Liver (tissue), 9 donors: ENCODE data around the gene RANBP17. TPM values are rescaled to one million over a fixed set of nuclear protein-coding genes. Genes with fewer than 3 reads are reported as not detected.

Experiments
- DNase-seq: peaks from one replicate; pipeline ENCODE4 v3.0.0-alpha.2; 2017; ENCODE audit warnings: low spot score
- H3K27ac ChIP-seq, 2 donors: one replicate each; pipeline ENCODE4 v1.7.0; 2013; ENCODE audit warnings: inconsistent platforms in 2 of 2, low read length in 2 of 2, control low read depth in 1 of 2, low read depth in 1 of 2, mild to moderate bottlenecking in 1 of 2
- H3K27me3 ChIP-seq, 4 donors: one replicate each; pipeline versions ENCODE4 v1.6.1 to v1.7.0; 2013; ENCODE audit warnings: low read length in 3 of 4, inconsistent platforms in 1 of 4, mild to moderate bottlenecking in 1 of 4, moderate library complexity in 1 of 4; ENCODE audit not compliant: control insufficient read depth in 4 of 4, insufficient read depth in 4 of 4
- H3K36me3 ChIP-seq, 4 donors: one replicate each; pipeline versions ENCODE4 v1.6.1 to v1.7.0; 2013; ENCODE audit warnings: low read length in 3 of 4, mild to moderate bottlenecking in 3 of 4, low read depth in 1 of 4, moderate library complexity in 1 of 4; ENCODE audit not compliant: control insufficient read depth in 4 of 4, insufficient read depth in 3 of 4
- H3K4me1 ChIP-seq, 4 donors: one replicate each; pipeline versions ENCODE4 v1.6.1 to v1.7.0; 2013; ENCODE audit warnings: low read length in 3 of 4, mild to moderate bottlenecking in 3 of 4, moderate library complexity in 1 of 4; ENCODE audit not compliant: control insufficient read depth in 4 of 4, insufficient read depth in 4 of 4
- H3K4me3 ChIP-seq, 3 donors: one replicate each; pipeline versions ENCODE4 v1.6.1 to v1.7.0; 2013; ENCODE audit warnings: low read length in 3 of 3, control low read depth in 1 of 3, low read depth in 1 of 3, mild to moderate bottlenecking in 1 of 3
- H3K9ac ChIP-seq, 2 donors: one replicate each; pipeline ENCODE4 v1.7.0; 2013; ENCODE audit warnings: low read length in 2 of 2, mild to moderate bottlenecking in 2 of 2, moderate library complexity in 2 of 2, control low read depth in 1 of 2, low read depth in 1 of 2
- H3K9me3 ChIP-seq, 4 donors: one replicate each; pipeline versions ENCODE4 v1.6.1 to v1.7.0; 2013; ENCODE audit warnings: low read length in 3 of 4; ENCODE audit not compliant: control insufficient read depth in 4 of 4
- EGR1 ChIP-seq, 2 donors: IDR thresholded peaks; 2 replicates each; pipeline ENCODE4 v1.6.1; 2016 to 2018; ENCODE audit warnings: antibody characterized with exemption in 2 of 2, low read depth in 2 of 2
- FOXA1 ChIP-seq: IDR thresholded peaks from 2 replicates; pipeline ENCODE4 v1.6.1; 2016; ENCODE audit warnings: antibody characterized with exemption
- FOXA2 ChIP-seq: IDR thresholded peaks from 2 replicates; pipeline ENCODE4 v1.6.1; 2016; ENCODE audit warnings: antibody characterized with exemption
- GABPA ChIP-seq, 2 donors: IDR thresholded peaks in 1 of 2; conservative IDR thresholded peaks in 1 of 2; 2 replicates each; pipeline ENCODE4 v1.6.1; 2016; ENCODE audit warnings: antibody characterized with exemption in 2 of 2, mild to moderate bottlenecking in 1 of 2, moderate library complexity in 1 of 2
- HNF4A ChIP-seq, 2 donors: conservative IDR thresholded peaks; 2 replicates each; pipeline ENCODE4 v1.6.1; 2016; ENCODE audit warnings: antibody characterized with exemption in 2 of 2, mild to moderate bottlenecking in 2 of 2
- HNF4G ChIP-seq: IDR thresholded peaks from 2 replicates; pipeline ENCODE4 v1.6.1; 2016; ENCODE audit warnings: antibody characterized with exemption
- JUND ChIP-seq, 2 donors: IDR thresholded peaks; 2 replicates each; pipeline ENCODE4 v1.6.1; 2016; ENCODE audit warnings: antibody characterized with exemption in 2 of 2
- NR2F2 ChIP-seq: IDR thresholded peaks from 2 replicates; pipeline ENCODE4 v1.6.1; 2016; ENCODE audit warnings: antibody characterized with exemption
- RAD21 ChIP-seq, 2 donors: IDR thresholded peaks; 2 replicates each; pipeline ENCODE4 v1.6.1; 2016; ENCODE audit warnings: antibody characterized with exemption in 2 of 2, mild to moderate bottlenecking in 2 of 2
- RXRA ChIP-seq, 2 donors: IDR thresholded peaks; 2 replicates each; pipeline ENCODE4 v1.6.1; 2017 to 2018; ENCODE audit warnings: antibody characterized with exemption in 2 of 2, mild to moderate bottlenecking in 1 of 2
- SP1 ChIP-seq: IDR thresholded peaks from 2 replicates; pipeline ENCODE4 v1.6.1; 2018; ENCODE audit warnings: antibody characterized with exemption, mild to moderate bottlenecking
- YY1 ChIP-seq: IDR thresholded peaks from 2 replicates; pipeline ENCODE4 v1.6.1; 2016; ENCODE audit warnings: antibody characterized with exemption, mild to moderate bottlenecking
- WGBS: extraction: QIAGEN DNeasy Blood & Tissue Kit; methylation state at CpG from one replicate; pipeline ENCODE4 v1.1.7; 2013; 5-methylcytosine and 5-hydroxymethylcytosine counted together
- polyA plus RNA-seq, 2 donors: library from polyadenylated mRNA; stranded (reverse) in 1 of 2; unstranded in 1 of 2; fragments of 200-250 nt in 1 of 2; fragments of >200 nt in 1 of 2; fragmentation: Nextera tagmentation in 1 of 2; extraction: Ambion mirVana in 1 of 2; gene quantifications; one replicate each; pipeline versions ENCODE4 v1.2.1 to v1.2.3, GENCODE V29; 2013 to 2015
- total RNA-seq, 2 donors: library from RNA; depleted of rRNA; stranded (reverse); fragments of >200 nt; gene quantifications; one replicate each; pipeline ENCODE4 v1.2.3, GENCODE V29; 2014
- TF ChIP-seq, protein P1 (sequence below): IDR thresholded peaks from 2 replicates; pipeline ENCODE4 v1.6.1; 2016; ENCODE audit warnings: antibody characterized with exemption, mild to moderate bottlenecking
- TF ChIP-seq, protein P2 (sequence below): fragments of 150-350 bp; IDR thresholded peaks from 2 replicates; pipeline ENCODE4 v1.5.1; 2017; ENCODE audit warnings: improper control_type of control experiment, low read depth, low read length; ENCODE audit not compliant: missing input control
- TF ChIP-seq, protein P3 (sequence below): IDR thresholded peaks from 2 replicates; pipeline ENCODE4 v1.6.1; 2016; ENCODE audit warnings: antibody characterized with exemption
- TF ChIP-seq, protein P4 (sequence below): IDR thresholded peaks from 2 replicates; pipeline ENCODE4 v1.6.1; 2016; ENCODE audit warnings: antibody characterized with exemption
- TF ChIP-seq, protein P5 (sequence below): IDR thresholded peaks from 2 replicates; pipeline ENCODE4 v1.6.1; 2016; ENCODE audit warnings: antibody characterized with exemption
- donor health status: healthy.
- donor health status: healthy.
- donor health status: healthy.
- donor health status: healthy.
- donor health status: healthy.

The RANBP17 gene
- total and polyA plus RNA-seq, 4 donors: 0.83 to 10.8 (median 7.9) TPM

DNA sequence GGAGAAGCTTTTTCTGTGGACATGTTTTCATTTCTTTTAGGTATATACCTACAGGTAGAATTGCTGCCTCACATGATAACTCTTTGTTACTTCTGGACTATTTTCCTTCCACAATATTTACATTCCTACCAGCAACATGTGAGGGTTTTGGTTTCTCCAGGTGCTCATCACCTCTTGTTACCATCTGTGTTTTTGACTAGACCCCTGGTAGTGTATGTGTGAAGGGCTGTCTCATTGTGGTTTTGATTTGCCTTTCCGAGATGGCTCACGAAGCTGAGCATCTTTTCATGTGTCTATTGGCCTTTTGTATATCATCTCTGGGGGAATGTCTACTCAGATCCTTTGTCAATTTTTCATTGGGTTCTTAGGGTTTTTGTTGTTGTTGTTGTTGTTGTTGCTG, 17.2 kb upstream of the RANBP17 start:
- H3K27me3 ChIP-seq: peaks cover 0 to 2% (median 0%) of the 10 kb centered on the region in 4 donors
- H3K4me3 ChIP-seq: no peak overlapping the region
- TF ChIP-seq, protein P1, sequence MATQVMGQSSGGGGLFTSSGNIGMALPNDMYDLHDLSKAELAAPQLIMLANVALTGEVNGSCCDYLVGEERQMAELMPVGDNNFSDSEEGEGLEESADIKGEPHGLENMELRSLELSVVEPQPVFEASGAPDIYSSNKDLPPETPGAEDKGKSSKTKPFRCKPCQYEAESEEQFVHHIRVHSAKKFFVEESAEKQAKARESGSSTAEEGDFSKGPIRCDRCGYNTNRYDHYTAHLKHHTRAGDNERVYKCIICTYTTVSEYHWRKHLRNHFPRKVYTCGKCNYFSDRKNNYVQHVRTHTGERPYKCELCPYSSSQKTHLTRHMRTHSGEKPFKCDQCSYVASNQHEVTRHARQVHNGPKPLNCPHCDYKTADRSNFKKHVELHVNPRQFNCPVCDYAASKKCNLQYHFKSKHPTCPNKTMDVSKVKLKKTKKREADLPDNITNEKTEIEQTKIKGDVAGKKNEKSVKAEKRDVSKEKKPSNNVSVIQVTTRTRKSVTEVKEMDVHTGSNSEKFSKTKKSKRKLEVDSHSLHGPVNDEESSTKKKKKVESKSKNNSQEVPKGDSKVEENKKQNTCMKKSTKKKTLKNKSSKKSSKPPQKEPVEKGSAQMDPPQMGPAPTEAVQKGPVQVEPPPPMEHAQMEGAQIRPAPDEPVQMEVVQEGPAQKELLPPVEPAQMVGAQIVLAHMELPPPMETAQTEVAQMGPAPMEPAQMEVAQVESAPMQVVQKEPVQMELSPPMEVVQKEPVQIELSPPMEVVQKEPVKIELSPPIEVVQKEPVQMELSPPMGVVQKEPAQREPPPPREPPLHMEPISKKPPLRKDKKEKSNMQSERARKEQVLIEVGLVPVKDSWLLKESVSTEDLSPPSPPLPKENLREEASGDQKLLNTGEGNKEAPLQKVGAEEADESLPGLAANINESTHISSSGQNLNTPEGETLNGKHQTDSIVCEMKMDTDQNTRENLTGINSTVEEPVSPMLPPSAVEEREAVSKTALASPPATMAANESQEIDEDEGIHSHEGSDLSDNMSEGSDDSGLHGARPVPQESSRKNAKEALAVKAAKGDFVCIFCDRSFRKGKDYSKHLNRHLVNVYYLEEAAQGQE: no peak
- TF ChIP-seq JUND (IDR thresholded peaks at IDR 0.05) (no peak), EGR1 (IDR thresholded peaks at IDR 0.05; ENCODE audit: low read depth in 2 of 2) (no peak), YY1 (no peak), FOXA2 (no peak), RAD21 (IDR thresholded peaks at IDR 0.05) (no peak)
- TF ChIP-seq, protein P2, sequence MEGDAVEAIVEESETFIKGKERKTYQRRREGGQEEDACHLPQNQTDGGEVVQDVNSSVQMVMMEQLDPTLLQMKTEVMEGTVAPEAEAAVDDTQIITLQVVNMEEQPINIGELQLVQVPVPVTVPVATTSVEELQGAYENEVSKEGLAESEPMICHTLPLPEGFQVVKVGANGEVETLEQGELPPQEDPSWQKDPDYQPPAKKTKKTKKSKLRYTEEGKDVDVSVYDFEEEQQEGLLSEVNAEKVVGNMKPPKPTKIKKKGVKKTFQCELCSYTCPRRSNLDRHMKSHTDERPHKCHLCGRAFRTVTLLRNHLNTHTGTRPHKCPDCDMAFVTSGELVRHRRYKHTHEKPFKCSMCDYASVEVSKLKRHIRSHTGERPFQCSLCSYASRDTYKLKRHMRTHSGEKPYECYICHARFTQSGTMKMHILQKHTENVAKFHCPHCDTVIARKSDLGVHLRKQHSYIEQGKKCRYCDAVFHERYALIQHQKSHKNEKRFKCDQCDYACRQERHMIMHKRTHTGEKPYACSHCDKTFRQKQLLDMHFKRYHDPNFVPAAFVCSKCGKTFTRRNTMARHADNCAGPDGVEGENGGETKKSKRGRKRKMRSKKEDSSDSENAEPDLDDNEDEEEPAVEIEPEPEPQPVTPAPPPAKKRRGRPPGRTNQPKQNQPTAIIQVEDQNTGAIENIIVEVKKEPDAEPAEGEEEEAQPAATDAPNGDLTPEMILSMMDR: no peak
- TF ChIP-seq, protein P3, sequence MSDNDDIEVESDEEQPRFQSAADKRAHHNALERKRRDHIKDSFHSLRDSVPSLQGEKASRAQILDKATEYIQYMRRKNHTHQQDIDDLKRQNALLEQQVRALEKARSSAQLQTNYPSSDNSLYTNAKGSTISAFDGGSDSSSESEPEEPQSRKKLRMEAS: no peak
- TF ChIP-seq, protein P4, sequence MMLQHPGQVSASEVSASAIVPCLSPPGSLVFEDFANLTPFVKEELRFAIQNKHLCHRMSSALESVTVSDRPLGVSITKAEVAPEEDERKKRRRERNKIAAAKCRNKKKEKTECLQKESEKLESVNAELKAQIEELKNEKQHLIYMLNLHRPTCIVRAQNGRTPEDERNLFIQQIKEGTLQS: no peak
- DNase-seq: no peak
- no peak overlapping the region for H3K9ac ChIP-seq
- no peak overlapping the region for H3K27ac ChIP-seq
- no peaks in the 10 kb centered on the region for H3K9me3 ChIP-seq
- H3K36me3 ChIP-seq: no peaks in the 10 kb centered on the region
- H3K4me1 ChIP-seq: no peaks in the 10 kb centered on the region
- 73% methylated on average over 2 of the region's 2 CpGs for WGBS

DNA sequence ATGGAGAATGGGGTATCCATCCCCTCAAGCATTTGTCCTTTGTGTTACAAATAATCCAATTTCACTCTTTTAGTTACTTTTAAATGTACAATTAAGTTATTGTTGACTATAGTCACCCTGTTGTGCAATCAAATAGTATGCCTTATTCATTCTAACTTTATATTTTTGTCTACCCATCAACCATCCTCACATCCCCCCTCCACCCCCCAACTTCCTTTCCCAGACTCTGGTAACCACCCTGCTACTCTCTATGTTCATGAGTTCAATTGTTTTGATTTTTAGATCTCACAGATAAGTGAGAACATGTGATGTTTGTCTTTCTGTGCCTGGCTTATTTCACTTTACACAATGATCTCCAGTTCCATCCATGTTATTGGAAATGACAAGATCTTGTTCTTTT, 15.4 kb upstream of the RANBP17 start:
- Histone ChIP-seq H3K27me3 (peaks cover 0 to 2% (median 0%) of the 10 kb centered on the region in 4 donors), H3K9me3 (no peaks in the 10 kb centered on the region), H3K4me1 (no peaks in the 10 kb centered on the region), H3K36me3 (no peaks in the 10 kb centered on the region), H3K9ac (no peak overlapping the region), H3K4me3 (no peak overlapping the region), H3K27ac (no peak overlapping the region)
- TF ChIP-seq NR2F2: no peak
- TF ChIP-seq HNF4G: no peak
- no peak for TF ChIP-seq EGR1 (IDR thresholded peaks at IDR 0.05; ENCODE audit: low read depth in 2 of 2)
- no peak for TF ChIP-seq FOXA2
- no peak for TF ChIP-seq YY1
- TF ChIP-seq RAD21 (IDR thresholded peaks at IDR 0.05): no peak
- TF ChIP-seq SP1: no peak
- no peak for TF ChIP-seq FOXA1
- TF ChIP-seq HNF4A (conservative IDR thresholded peaks at IDR 0.05): no peak
- no peak for TF ChIP-seq GABPA (IDR thresholded peaks at IDR 0.05 in 1 of 2, conservative IDR thresholded peaks at IDR 0.05 in 1 of 2)
- TF ChIP-seq, protein P5, sequence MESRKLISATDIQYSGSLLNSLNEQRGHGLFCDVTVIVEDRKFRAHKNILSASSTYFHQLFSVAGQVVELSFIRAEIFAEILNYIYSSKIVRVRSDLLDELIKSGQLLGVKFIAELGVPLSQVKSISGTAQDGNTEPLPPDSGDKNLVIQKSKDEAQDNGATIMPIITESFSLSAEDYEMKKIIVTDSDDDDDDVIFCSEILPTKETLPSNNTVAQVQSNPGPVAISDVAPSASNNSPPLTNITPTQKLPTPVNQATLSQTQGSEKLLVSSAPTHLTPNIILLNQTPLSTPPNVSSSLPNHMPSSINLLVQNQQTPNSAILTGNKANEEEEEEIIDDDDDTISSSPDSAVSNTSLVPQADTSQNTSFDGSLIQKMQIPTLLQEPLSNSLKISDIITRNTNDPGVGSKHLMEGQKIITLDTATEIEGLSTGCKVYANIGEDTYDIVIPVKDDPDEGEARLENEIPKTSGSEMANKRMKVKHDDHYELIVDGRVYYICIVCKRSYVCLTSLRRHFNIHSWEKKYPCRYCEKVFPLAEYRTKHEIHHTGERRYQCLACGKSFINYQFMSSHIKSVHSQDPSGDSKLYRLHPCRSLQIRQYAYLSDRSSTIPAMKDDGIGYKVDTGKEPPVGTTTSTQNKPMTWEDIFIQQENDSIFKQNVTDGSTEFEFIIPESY: no peak
- TF ChIP-seq, protein P1: no peak
- no peak for TF ChIP-seq JUND (IDR thresholded peaks at IDR 0.05)
- no peak for TF ChIP-seq RXRA (IDR thresholded peaks at IDR 0.05)
- no peak for DNase-seq
